ENCODE results near the gene DNAAF5.

Gene DNAAF5

GRCh38 chr7:770741-771166 is 44.3 kb downstream of the DNAAF5 start:
- no peak for FAIRE-seq

- no peak for FAIRE-seq
These were observed 44.9 kb downstream of the DNAAF5 start for GRCh38 chr7:771234-772004.

DNA sequence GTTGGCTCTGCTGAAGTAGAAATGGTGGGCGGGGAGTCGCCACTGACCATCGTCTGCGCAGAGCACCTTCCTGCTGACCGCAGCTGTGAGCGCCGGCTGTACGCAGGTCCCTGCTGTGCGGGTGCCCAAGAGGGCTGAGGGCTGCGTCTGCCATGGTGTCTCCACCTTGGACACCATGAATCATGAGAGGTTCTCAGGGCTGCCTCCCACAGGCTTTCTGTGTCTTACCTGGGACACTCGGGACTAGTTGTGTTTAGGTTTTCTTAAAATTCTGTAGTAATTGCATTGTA is 45.5 kb downstream of the DNAAF5 start:
- no peak for FAIRE-seq

DNA sequence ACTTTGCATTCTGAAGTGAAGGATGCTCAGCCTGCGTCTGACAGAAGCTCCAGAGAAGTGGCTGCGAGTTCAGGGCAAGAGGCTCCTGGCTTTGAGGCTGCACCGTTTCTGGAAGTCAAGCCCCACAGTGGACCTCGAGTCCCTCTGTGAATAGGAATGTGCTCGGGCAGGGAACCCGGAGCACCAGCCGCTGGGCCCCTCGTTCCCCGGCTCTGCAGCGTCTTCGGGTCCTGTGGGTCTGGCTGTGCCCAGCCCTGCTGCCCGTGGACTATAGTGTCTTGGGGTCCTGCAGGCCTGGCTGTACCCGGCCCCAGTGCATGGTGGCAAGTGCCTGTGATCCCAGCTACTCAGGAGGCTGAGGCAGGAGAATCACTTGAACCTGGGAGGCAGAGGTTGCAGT is 45.9 kb downstream of the DNAAF5 start:
- no peak for FAIRE-seq

- FAIRE-seq, result no peak
These were observed 46.5 kb downstream of the DNAAF5 start for GRCh38 chr7:772861-773621.

DNA sequence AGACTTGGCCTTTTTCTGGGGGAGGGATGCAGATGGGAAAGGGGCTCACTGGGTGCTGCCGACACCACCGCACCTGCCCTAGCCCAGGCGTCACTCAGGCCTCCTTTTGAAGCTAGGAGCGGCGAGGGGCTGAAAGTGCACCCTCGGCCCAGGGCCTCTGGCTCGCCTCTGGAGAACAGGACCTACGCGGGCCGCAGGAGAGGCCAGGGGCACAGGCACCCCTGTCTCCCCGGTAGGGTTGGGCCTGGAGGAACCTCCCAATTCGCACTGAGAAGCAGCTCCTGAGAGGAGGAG is 47.1 kb downstream of the DNAAF5 start:
- FAIRE-seq, result no peak

GRCh38 chr7:774161-775109 is 47.9 kb downstream of the DNAAF5 start:
- no peak for FAIRE-seq

- no peak for FAIRE-seq
These were observed 49.9 kb downstream of the DNAAF5 start for GRCh38 chr7:776381-776780.

- FAIRE-seq, result no peak
These were observed 50.7 kb downstream of the DNAAF5 start for GRCh38 chr7:776992-777727.

DNA sequence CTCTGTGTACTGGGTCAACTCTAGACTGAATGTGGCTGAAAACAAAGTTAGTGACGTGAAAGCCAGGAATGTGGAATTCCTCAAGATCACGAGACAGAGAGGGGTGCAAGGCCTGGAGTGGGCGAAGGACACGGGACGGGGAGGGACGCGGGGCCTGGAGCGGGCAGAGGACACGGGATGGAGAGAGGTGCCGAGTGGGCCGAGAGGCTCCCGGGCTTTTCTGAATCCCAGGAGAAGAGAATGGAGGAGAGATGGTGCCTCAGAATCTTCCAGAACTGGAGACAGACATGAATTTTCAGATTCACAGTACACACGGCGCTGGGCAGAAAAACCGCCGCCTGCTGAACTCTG is 51.2 kb downstream of the DNAAF5 start:
- no peak for FAIRE-seq

GRCh38 chr7:778271-778967 is 51.9 kb downstream of the DNAAF5 start:
- FAIRE-seq, result no peak

- FAIRE-seq, result no peak
These were observed 52.5 kb downstream of the DNAAF5 start for GRCh38 chr7:778968-779451.

DNA sequence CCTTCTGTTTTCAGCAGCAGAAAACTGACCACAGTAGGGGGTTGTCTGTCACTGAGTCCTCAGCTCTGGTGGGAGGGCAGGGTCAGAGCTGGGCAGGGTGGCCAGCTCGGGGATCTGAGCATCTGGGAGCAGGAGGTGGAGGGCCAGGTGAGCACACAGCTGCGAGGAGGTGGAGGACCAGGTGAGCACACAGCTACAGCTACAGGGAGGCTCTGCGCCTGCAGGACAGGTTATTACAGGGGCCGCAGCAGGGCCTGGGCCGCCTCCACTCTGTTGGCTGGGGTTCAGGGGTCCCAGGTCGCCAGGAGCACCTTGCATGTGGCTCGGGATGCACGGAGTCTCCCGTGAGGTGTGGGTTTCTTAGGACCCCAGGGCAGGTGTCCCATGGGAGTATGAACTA is 53.0 kb downstream of the DNAAF5 start:
- FAIRE-seq, result no peak

DNA sequence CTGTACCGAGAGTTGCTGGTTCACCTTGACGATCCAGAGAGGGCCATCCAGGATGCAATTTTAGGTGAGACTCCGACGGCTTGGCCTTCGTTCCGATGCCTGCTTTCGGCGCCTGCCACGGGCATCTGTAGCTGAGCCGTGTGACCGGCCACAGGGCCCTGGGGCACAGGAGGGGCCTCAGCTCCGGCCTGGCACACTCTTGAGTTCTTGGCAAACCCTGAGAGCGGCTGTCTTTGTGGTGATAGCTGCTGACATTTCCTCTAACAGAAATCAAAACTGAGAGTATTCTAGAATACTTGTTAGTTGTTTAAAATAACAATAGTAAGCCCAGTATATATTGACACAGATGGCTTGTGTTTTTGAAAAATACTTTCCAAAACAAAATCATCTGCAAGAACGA is 53.6 kb downstream of the DNAAF5 start:
- FAIRE-seq, result no peak

- FAIRE-seq, result no peak
These were observed 54.0 kb downstream of the DNAAF5 start for GRCh38 chr7:780516-780915.

GRCh38 chr7:781186-781849 is 54.8 kb downstream of the DNAAF5 start:
- no peak for FAIRE-seq

DNA sequence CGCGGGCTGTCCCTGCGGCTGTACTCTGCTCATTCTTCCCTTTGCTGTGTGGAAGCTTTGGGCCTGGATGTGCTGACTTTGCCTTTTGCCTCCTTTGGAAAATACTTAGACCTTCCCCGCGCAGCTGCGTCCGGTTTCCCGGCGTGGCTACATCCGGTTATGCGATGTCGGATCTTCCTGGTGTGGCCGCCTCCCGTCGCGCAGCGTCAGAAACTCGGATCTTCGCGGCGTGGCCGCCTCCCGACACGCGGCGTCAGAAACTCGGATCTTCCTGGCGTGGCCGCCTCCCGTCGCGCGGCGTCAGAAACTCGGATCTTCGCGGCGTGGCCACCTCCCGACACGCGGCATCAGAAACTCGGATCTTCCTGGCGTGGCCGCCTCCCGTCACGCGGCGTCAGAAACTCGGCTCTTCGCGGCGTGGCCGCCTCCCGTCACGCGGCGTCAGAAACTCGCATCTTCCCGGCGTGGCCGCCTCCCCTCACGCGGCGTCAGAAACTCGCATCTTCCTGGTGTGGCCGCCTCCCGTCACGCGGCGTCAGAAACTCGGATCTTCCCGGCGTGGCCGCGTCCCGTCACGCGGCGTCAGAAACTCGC is 55.5 kb downstream of the DNAAF5 start:
- FAIRE-seq, result no peak

DNA sequence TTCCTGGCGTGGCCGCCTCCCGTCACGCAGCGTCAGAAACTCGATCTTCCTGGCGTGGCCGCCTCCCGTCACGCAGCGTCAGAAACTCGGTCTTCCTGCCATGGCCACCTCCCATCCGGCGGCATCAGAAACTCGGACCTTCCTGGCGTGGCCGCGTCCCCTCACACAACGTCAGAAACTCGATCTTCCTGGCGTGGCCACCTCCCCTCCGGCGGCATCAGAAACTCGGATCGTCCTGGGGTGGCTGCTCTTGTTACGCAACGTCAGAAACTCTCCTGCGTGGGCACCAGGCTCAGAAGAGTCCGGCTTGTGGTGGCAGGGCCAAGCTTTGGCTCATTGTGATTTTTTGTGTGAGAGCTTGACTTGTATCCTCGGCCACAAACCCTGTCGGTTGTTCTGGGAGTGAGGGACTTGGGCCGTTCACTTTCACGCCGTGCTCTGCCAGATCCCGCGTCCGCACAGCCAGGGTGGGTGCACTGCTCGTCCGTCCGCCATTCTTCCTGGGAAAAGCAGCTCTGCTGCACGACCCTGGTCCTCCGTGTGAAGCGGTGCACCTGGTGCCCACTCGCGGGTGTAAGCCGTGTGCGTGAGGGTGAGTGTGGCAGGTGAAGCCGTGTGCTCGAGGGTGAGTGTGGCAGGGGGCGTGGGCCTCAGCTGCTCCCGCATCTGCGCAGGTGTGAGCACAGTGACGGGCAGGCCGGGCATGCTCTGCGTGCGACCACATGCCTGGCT is 56.4 kb downstream of the DNAAF5 start:
- no peak for FAIRE-seq

GRCh38 chr7:783556-784490 is 57.3 kb downstream of the DNAAF5 start:
- no peak for FAIRE-seq
